22Rv1 (cell line): Measurements from ENCODE around the gene MB21D2.

Source experiments
- H3K27ac ChIP-seq: fragments of 450-650 bp; 2 replicates; pipeline ENCODE4 v1.5.1; 2017
- ZFX ChIP-seq: fragments of 450-650 bp; IDR thresholded peaks from 2 replicates; pipeline ENCODE4 v1.6.1; 2017; ENCODE audit warnings: antibody characterized with exemption, borderline replicate concordance
- TF ChIP-seq, protein P1 (sequence below): fragments of 450-650 bp; IDR thresholded peaks from 2 replicates; pipeline ENCODE4 v1.5.1; 2017; ENCODE audit warnings: mild to moderate bottlenecking

MB21D2 gene

DNA sequence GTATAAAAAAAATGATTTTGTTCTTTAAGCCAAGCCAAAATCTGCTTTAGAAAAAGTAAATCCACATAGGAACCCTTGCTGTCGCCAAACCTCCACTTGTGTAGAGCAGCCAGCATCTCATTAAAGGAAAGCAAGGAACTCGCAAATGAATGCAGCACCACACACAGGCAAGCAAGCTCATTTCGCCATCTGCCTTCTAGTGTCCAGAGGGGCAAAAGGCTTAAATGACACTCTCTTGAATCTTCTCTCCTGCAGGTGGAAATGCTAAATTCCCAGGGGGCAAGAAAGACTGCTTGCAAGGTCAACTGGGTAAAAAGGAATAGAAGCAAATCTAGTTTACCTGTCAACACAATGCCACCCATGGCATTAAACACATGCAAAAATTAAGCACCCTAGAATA lies 2.4 kb downstream of the MB21D2 start:
- TF ChIP-seq, protein P1, sequence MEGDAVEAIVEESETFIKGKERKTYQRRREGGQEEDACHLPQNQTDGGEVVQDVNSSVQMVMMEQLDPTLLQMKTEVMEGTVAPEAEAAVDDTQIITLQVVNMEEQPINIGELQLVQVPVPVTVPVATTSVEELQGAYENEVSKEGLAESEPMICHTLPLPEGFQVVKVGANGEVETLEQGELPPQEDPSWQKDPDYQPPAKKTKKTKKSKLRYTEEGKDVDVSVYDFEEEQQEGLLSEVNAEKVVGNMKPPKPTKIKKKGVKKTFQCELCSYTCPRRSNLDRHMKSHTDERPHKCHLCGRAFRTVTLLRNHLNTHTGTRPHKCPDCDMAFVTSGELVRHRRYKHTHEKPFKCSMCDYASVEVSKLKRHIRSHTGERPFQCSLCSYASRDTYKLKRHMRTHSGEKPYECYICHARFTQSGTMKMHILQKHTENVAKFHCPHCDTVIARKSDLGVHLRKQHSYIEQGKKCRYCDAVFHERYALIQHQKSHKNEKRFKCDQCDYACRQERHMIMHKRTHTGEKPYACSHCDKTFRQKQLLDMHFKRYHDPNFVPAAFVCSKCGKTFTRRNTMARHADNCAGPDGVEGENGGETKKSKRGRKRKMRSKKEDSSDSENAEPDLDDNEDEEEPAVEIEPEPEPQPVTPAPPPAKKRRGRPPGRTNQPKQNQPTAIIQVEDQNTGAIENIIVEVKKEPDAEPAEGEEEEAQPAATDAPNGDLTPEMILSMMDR: no peak
- no peak for TF ChIP-seq ZFX
- no peak overlapping the region for H3K27ac ChIP-seq

DNA sequence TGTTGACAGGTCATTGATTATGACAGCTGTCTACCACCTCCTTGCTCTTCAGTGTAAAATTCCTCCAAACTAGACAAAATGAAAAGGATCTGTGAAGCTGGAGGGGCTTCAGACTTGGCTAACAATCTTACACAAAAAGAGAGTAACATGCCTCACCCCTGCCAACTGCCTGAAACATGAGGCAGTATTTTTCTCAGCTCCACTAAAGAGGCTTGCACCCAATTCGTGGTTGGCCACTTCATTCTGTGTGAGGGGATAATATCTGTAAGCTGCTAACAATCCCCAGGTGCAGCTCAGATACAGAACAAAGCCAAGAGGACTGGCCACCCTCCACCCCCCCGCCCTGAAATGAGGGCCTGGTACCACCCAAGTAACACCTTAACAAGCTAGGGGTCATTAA lies 2.8 kb downstream of the MB21D2 start:
- H3K27ac ChIP-seq: no peak overlapping the region
- no peak for TF ChIP-seq ZFX
- TF ChIP-seq, protein P1: no peak

DNA sequence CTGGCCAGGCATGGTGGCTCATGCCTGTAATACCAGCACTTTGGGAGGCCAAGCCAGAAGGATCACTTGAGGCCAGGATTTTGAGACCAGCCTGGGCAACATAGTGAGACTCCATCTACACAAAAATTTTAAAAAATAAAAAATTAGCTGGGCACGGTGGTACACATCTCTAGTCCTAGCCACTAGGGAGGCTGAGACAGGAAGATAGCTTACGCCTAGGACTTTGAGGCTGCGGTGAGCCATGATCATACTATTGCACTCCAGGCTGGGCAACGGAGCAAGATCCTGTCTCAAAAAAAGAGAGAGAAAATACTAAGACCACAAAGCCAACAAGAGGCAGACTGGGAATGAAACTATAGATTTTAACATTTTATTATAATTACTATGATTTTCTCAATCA lies 4.1 kb downstream of the MB21D2 start:
- no peak overlapping the region for H3K27ac ChIP-seq
- TF ChIP-seq ZFX: no peak
- TF ChIP-seq, protein P1: no peak

DNA sequence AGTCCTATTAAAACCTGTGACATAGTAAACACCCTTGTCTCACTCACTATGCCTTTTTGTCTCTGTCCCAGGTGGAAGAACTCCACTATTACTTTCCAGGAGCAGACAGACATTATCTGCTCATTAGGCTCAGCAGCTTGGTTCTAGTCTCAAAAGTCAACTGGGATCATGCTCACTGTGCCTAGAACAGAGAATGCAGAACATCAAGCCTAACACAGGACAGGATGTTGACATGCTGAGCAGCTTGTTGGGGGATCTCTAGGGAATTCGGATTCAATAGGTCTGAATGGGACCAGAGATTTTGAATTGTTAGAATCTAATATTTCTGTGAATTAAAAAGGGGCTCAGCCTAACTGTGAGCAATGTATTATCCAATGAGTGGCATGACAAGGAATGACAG lies 6.4 kb downstream of the MB21D2 start:
- TF ChIP-seq ZFX: no peak

DNA sequence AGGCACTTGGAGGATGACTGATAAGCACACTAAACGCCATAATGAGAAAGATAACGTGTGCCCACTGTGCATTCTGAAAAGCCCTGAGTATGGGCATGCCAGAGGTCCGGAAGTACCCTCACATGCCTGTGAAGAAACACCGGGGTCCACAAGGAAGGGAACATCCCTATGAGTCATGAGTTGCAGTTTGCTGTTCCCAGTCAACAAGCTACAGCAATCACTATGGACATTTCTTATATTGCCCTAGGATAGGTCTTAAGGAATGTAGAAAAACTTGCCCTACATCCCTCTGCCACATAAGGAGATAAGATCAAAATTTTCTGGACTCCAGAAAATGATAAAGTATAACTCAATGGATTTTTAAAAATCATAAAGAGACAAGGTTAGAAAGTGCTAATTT lies 9.9 kb downstream of the MB21D2 start:
- H3K27ac ChIP-seq: no peak overlapping the region
- TF ChIP-seq ZFX: no peak
- TF ChIP-seq, protein P1: no peak

More for the DNA sequence above, 6.4 kb downstream of the MB21D2 start:
- H3K27ac ChIP-seq: no peak overlapping the region

DNA sequence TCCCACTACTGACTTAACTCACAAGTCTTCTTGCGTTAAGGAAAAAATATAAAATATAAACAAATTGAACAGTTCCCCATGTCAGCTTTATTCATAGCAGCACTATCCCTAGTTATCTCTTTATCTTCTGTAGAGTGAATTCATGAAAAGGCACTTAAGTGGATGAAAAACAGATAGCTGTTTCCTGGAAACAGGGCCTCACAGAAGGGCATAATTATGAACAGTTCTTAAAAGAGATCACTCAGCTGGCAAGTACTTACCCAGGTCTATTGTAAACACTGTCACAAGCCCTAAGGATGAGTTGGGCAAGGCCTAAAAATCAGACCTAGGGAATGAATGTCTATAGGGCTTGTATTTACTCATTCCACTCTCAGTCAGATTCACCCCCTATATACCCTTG lies 10.7 kb downstream of the MB21D2 start:
- TF ChIP-seq, protein P1: no peak
- TF ChIP-seq ZFX: no peak
- no peak overlapping the region for H3K27ac ChIP-seq

DNA sequence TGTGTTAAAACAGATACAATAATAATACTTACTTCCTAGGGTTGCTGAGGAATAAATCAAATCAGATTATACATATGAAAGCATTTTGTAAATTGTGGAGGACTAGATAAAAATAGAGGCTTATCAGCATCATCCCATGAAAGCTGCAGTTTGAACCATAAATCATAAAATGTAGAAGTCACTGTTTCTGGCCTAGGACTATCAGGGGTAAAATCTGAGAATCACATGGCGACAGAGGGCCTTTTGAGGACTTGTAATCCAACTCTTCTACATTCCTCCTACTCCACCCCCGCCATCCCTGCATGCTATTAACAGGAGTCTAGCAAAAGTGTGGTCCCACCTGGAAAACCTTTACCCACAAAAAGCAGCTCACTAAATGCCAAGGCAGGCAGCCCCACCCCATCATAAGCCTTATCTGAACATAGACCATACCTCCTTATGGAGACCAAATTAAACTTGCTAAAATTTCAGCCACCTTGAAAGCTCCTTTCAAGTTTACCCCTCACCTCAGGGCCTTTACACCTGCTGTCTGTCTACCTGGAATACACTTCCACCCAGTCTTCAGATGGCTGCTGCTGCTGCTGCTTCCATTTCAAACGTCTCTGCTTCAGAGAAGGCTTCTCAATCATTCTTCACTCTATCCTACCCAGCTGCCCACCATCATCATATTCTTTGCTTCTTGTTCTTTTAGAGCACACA lies 11.5 kb downstream of the MB21D2 start:
- no peak overlapping the region for H3K27ac ChIP-seq
- TF ChIP-seq, protein P1: no peak
- TF ChIP-seq ZFX: no peak
